ENCODE data around the gene CPE.

- TF ChIP-seq CTCF (IDR thresholded peaks at IDR 0.05) (no peak), POLR2A (IDR thresholded peaks at IDR 0.05) (no peak)
Observed at GRCh38 chr4:165370530-165370929, 8.3 kb upstream of the CPE start.

All from body of pancreas (tissue), 4 donors.